Fibroblast of lung (primary cell): Measurements from ENCODE around the gene DUS1L. TPM values are rescaled to one million over a fixed set of nuclear protein-coding genes. Genes with fewer than 3 reads are reported as not detected.

Experiments used
- DNase-seq, 2 donors: peaks; one replicate each; pipeline versions ENCODE4 v3.0.0 to v3.0.0-alpha.2; 2010; ENCODE audit warnings: low read depth in 2 of 2
- H2AFZ ChIP-seq: 2 replicates; pipeline ENCODE4 v1.5.1; 2012; ENCODE audit warnings: low read length, control low read depth, inconsistent platforms
- H3K27ac ChIP-seq: 2 replicates; pipeline ENCODE4 v1.5.1; 2011; ENCODE audit warnings: low read length, control low read depth; ENCODE audit not compliant: insufficient read depth
- H3K27me3 ChIP-seq: 2 replicates; pipeline ENCODE4 v1.5.1; 2011; ENCODE audit warnings: mild to moderate bottlenecking, low read length; ENCODE audit not compliant: control insufficient read depth, insufficient read depth
- H3K36me3 ChIP-seq: 2 replicates; pipeline ENCODE4 v1.5.1; 2011; ENCODE audit warnings: low read length; ENCODE audit not compliant: control insufficient read depth, insufficient read depth
- H3K4me1 ChIP-seq: 2 replicates; pipeline ENCODE4 v1.5.1; 2011; ENCODE audit warnings: low read length; ENCODE audit not compliant: control insufficient read depth, insufficient read depth; ENCODE audit errors: extremely low read depth
- H3K4me2 ChIP-seq: 2 replicates; pipeline ENCODE4 v1.5.1; 2011; ENCODE audit warnings: low read length, control low read depth; ENCODE audit not compliant: insufficient read depth; ENCODE audit errors: extremely low read depth
- H3K4me3 ChIP-seq, 4 experiments: fragments of 200-600 bp in 1 of 4; sonication (generic) in 1 of 4; replicated peaks in 1 of 4; 2 replicates each; pipeline ENCODE4 v1.5.1; 2011 to 2016; ENCODE audit warnings: low read length in 4 of 4, low read depth in 3 of 4, mild to moderate bottlenecking in 3 of 4, control low read depth in 2 of 4, inconsistent platforms in 1 of 4, mixed read lengths in 1 of 4; ENCODE audit not compliant: insufficient read depth in 1 of 4; ENCODE audit errors: control extremely low read depth in 1 of 4
- H3K79me2 ChIP-seq: 2 replicates; pipeline ENCODE4 v1.5.1; 2012; ENCODE audit warnings: mild to moderate bottlenecking, low read length, inconsistent platforms; ENCODE audit not compliant: control insufficient read depth, insufficient read depth
- H3K9ac ChIP-seq: 2 replicates; pipeline ENCODE4 v1.5.1; 2011; ENCODE audit warnings: mild to moderate bottlenecking, low read length, control low read depth; ENCODE audit not compliant: insufficient read depth
- H3K9me3 ChIP-seq: 2 replicates; pipeline ENCODE4 v1.5.1; 2012; ENCODE audit warnings: low read depth, low read length; ENCODE audit not compliant: control insufficient read depth, insufficient read depth
- H4K20me1 ChIP-seq: 2 replicates; pipeline ENCODE4 v1.5.1; 2011; ENCODE audit warnings: low read length; ENCODE audit not compliant: control insufficient read depth, insufficient read depth; ENCODE audit errors: extremely low read depth
- EZH2 ChIP-seq: IDR thresholded peaks from 2 replicates; pipeline ENCODE4 v1.5.1; 2012; ENCODE audit warnings: low read length, control low read depth, mild to moderate bottlenecking; ENCODE audit errors: missing control alignments
- polyA plus RNA-seq, 2 donors: library from polyadenylated mRNA; depleted of rRNA in 1 of 2; stranded (reverse) in 1 of 2; unstranded in 1 of 2; fragments of >200 nt; gene quantifications; 2 replicates each; pipeline ENCODE4 v1.2.1, GENCODE V29; 2011 to 2012; ENCODE audit warnings: missing spikeins in 1 of 2
- total RNA-seq: library from RNA; depleted of rRNA; stranded (reverse); fragments of >200 nt; gene quantifications from 2 replicates; pipeline ENCODE4 v1.2.1, GENCODE V29; 2014
- TF ChIP-seq, protein P1 (sequence below), 2 donors: IDR thresholded peaks in 1 of 2; conservative IDR thresholded peaks in 1 of 2; 1 replicate in 1 of 2; 2 replicates in 1 of 2; pipeline ENCODE4 v1.5.1; 2011 to 2012; ENCODE audit warnings: low read length in 2 of 2, control low read depth in 1 of 2, inconsistent platforms in 1 of 2, low read depth in 1 of 2, mild to moderate bottlenecking in 1 of 2

DUS1L gene
- total and polyA plus RNA-seq, 2 donors (not counting 1 experiment from before 2014, with no cell fraction given) = 24.6 to 41.0 TPM

DNA sequence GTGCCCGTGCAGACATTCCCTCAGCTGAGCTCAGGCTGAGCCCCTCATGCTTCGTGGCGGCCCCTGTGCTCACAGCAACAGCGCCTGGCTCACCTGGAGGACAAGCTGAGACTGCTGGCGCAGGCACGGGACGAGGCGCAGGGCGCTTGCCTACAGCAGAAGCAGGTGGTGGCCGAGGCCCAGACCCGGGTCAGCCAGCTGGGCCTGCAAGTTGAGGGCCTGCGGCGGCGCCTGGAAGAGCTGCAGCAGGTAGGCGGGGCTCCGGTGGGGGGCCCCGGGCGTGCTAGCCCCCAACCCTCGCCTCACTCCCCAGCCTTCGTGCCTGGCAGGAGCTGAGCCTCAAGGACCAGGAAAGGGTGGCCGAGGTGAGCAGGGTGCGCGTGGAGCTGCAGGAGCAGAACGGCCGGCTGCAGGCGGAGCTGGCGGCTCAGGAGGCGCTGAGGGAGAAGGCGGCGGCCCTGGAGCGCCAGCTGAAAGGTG lies 35.6 kb downstream of the DUS1L start:
- no peak for DNase-seq
- Histone ChIP-seq H3K4me1 (no peaks in the 10 kb centered on the region), H3K36me3 (no peaks in the 10 kb centered on the region), H4K20me1 (no peaks in the 10 kb centered on the region), H3K4me2 (no peak overlapping the region), H2AFZ (no peak overlapping the region), H3K9me3 (no peaks in the 10 kb centered on the region), H3K27ac (no peak overlapping the region), H3K9ac (no peak overlapping the region), H3K79me2 (no peaks in the 10 kb centered on the region), H3K4me3 (no peak overlapping the region), H3K27me3 (no peaks in the 10 kb centered on the region)
- TF ChIP-seq EZH2 = no peak
- TF ChIP-seq, protein P1, sequence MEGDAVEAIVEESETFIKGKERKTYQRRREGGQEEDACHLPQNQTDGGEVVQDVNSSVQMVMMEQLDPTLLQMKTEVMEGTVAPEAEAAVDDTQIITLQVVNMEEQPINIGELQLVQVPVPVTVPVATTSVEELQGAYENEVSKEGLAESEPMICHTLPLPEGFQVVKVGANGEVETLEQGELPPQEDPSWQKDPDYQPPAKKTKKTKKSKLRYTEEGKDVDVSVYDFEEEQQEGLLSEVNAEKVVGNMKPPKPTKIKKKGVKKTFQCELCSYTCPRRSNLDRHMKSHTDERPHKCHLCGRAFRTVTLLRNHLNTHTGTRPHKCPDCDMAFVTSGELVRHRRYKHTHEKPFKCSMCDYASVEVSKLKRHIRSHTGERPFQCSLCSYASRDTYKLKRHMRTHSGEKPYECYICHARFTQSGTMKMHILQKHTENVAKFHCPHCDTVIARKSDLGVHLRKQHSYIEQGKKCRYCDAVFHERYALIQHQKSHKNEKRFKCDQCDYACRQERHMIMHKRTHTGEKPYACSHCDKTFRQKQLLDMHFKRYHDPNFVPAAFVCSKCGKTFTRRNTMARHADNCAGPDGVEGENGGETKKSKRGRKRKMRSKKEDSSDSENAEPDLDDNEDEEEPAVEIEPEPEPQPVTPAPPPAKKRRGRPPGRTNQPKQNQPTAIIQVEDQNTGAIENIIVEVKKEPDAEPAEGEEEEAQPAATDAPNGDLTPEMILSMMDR (conservative IDR thresholded peaks at IDR 0.05 in 1 of 2, IDR thresholded peaks at IDR 0.05 in 1 of 2; ENCODE audit: low read depth in 1 of 2, low read length in 2 of 2) = no peak

DNA sequence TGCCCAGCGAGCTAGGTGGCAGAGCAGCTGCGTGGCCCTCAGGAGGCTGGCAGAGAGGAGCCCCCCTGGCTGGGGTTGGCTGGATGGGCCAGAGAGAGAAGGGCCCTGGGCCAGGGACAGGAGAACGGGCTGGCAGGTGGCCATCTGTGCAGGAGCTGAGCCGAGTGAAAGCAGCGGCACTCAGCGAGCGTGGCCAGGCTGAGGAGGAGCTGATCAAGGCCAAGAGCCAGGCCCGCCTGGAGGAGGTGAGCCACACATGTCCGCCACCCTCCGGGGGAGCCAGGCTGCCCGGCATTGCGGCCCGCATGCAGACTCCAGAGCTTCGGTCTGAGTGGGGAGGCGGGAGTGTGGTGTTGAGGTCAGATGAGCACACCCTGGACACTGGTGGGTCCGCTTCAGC lies 36.2 kb downstream of the DUS1L start:
- no peaks in the 10 kb centered on the region for H3K79me2 ChIP-seq
- TF ChIP-seq, protein P1 (conservative IDR thresholded peaks at IDR 0.05 in 1 of 2, IDR thresholded peaks at IDR 0.05 in 1 of 2; ENCODE audit: low read depth in 1 of 2, low read length in 2 of 2) = no peak
- TF ChIP-seq EZH2 = no peak

DNA sequence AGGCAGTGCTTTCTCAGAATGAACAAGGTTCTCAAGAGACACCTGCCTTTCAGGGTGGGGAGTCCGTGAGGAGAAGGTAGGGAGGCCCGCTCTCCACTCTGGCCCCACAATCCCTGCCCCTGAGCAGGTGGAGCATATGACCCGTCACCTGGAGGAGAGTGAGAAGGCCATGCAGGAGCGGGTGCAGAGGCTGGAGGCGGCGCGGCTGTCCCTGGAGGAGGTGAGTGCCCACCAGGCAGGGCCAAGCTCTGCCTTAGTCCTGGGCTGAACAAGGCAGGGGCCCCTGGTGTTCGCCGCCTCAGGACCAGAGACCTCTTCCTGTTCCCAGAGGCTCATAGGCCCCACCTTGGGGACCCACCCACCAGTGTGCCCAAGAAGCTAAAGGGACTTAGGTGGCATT lies 36.6 kb downstream of the DUS1L start:
- Histone ChIP-seq H3K4me2 (no peak overlapping the region), H3K36me3 (no peaks in the 10 kb centered on the region), H3K27ac (no peak overlapping the region), H2AFZ (no peak overlapping the region), H3K4me1 (peaks cover 4% of the 10 kb centered on the region), H3K4me3 (no peak overlapping the region), H3K9ac (no peak overlapping the region), H3K27me3 (no peaks in the 10 kb centered on the region), H3K79me2 (no peaks in the 10 kb centered on the region), H4K20me1 (no peaks in the 10 kb centered on the region), H3K9me3 (no peaks in the 10 kb centered on the region)
- no peak for DNase-seq
- TF ChIP-seq, protein P1 (conservative IDR thresholded peaks at IDR 0.05 in 1 of 2, IDR thresholded peaks at IDR 0.05 in 1 of 2; ENCODE audit: low read depth in 1 of 2, low read length in 2 of 2) = no peak
- no peak for TF ChIP-seq EZH2

More for the DNA sequence above, 36.2 kb downstream of the DUS1L start:
- H3K27ac ChIP-seq = no peak overlapping the region
- H4K20me1 ChIP-seq = no peaks in the 10 kb centered on the region
- H2AFZ ChIP-seq = no peak overlapping the region
- no peak for DNase-seq
- H3K36me3 ChIP-seq = no peaks in the 10 kb centered on the region
- H3K4me3 ChIP-seq = no peak overlapping the region
- H3K9me3 ChIP-seq = no peaks in the 10 kb centered on the region
- H3K27me3 ChIP-seq = no peaks in the 10 kb centered on the region
- H3K4me1 ChIP-seq = no peaks in the 10 kb centered on the region
- H3K9ac ChIP-seq = no peak overlapping the region
- no peak overlapping the region for H3K4me2 ChIP-seq
